WTC11 (cell line): ENCODE results near the gene GOLGA7B.

Source experiments
- CTCF ChIP-seq: fragments of 200-600 bp; IDR thresholded peaks from 2 replicates; pipeline ENCODE4 v1.8.0; 2022; ENCODE audit warnings: antibody characterized with exemption
- EMX1 ChIP-seq: fragments of 250-450 bp; sonication (Bioruptor Pico); IDR thresholded peaks from 2 replicates; pipeline ENCODE4 v1.8.0; 2021; ENCODE audit warnings: mild to moderate bottlenecking
- FOXK1 ChIP-seq: sonication (generic); formaldehyde crosslinking; IDR thresholded peaks from 2 replicates; pipeline ENCODE4 v1.8.0; 2022; ENCODE audit warnings: mild to moderate bottlenecking, moderate library complexity, missing genetic modification reagents
- USF2 ChIP-seq: sonication (generic); formaldehyde crosslinking; IDR thresholded peaks from 2 replicates; pipeline ENCODE4 v1.8.1; 2023; ENCODE audit warnings: mild to moderate bottlenecking, missing genetic modification reagents, moderate library complexity
- ZBTB21 ChIP-seq: sonication (generic); formaldehyde crosslinking; IDR thresholded peaks from 2 replicates; pipeline ENCODE4 v1.8.1; 2023; ENCODE audit warnings: mild to moderate bottlenecking, missing genetic modification reagents, borderline replicate concordance
- ZNF138 ChIP-seq: sonication (generic); formaldehyde crosslinking; conservative IDR thresholded peaks from 2 replicates; pipeline ENCODE4 v1.8.1; 2022; ENCODE audit warnings: mild to moderate bottlenecking, moderate library complexity, missing genetic modification reagents
- ZNF263 ChIP-seq: sonication (generic); formaldehyde crosslinking; IDR thresholded peaks from 2 replicates; pipeline ENCODE4 v1.8.1; 2022; ENCODE audit warnings: low read depth, mild to moderate bottlenecking, moderate library complexity, missing genetic modification reagents

GRCh38 chr10:97875391-97875790, 25.7 kb downstream of the GOLGA7B start:
- no peak for TF ChIP-seq USF2 (CRISPR knock-in tag)
- no peak for TF ChIP-seq CTCF
- TF ChIP-seq ZNF263 (CRISPR knock-in tag), result no peak
- no peak for TF ChIP-seq ZBTB21 (CRISPR knock-in tag)
- no peak for TF ChIP-seq FOXK1
- TF ChIP-seq EMX1, result no peak
- no peak for TF ChIP-seq ZNF138 (CRISPR knock-in tag)
